H9 (cell line): ENCODE results near the gene AMN. TPM values are rescaled to one million over a fixed set of nuclear protein-coding genes. Genes with fewer than 3 reads are reported as not detected.

Experiments used
- DNase-seq: peaks from one replicate; pipeline ENCODE4 v3.0.0-alpha.2; 2017
- H2AFZ ChIP-seq: one replicate; pipeline ENCODE4 v1.6.1; 2013; ENCODE audit warnings: mild to moderate bottlenecking, low read length, control low read depth, moderate library complexity
- H2AK5ac ChIP-seq: 2 replicates; pipeline ENCODE4 v1.6.1; 2013; ENCODE audit warnings: low read length, control low read depth, mixed read lengths; ENCODE audit not compliant: insufficient read length
- H2BK120ac ChIP-seq: one replicate; pipeline ENCODE4 v1.6.1; 2013; ENCODE audit warnings: low read depth, mild to moderate bottlenecking, low read length, control low read depth, inconsistent platforms; ENCODE audit not compliant: poor library complexity, severe bottlenecking
- H2BK12ac ChIP-seq: 2 replicates; pipeline ENCODE4 v1.6.1; 2013; ENCODE audit warnings: low read length, control low read depth, mixed read lengths, low read depth; ENCODE audit not compliant: insufficient read length
- H2BK15ac ChIP-seq: 2 replicates; pipeline ENCODE4 v1.6.1; 2013; ENCODE audit warnings: low read depth, low read length, control low read depth
- H2BK20ac ChIP-seq: one replicate; pipeline ENCODE4 v1.6.1; 2013; ENCODE audit warnings: low read depth, mild to moderate bottlenecking, low read length, control low read depth, inconsistent platforms; ENCODE audit not compliant: poor library complexity, severe bottlenecking
- H2BK5ac ChIP-seq: 2 replicates; pipeline ENCODE4 v1.6.1; 2013; ENCODE audit warnings: low read length, control low read depth, mixed read lengths; ENCODE audit not compliant: insufficient read length
- H3K14ac ChIP-seq: 2 replicates; pipeline ENCODE4 v1.6.1; 2013; ENCODE audit warnings: low read length, control low read depth; ENCODE audit not compliant: insufficient read depth
- H3K18ac ChIP-seq: 2 replicates; pipeline ENCODE4 v1.6.1; 2013; ENCODE audit warnings: low read depth, mild to moderate bottlenecking, mixed read lengths, low read length, control low read depth; ENCODE audit not compliant: insufficient read length
- H3K23ac ChIP-seq: 2 replicates; pipeline ENCODE4 v1.6.1; 2013; ENCODE audit warnings: low read length, control low read depth, mixed read lengths, low read depth; ENCODE audit not compliant: insufficient read length
- H3K23me2 ChIP-seq: 2 replicates; pipeline ENCODE4 v1.6.1; 2013; ENCODE audit warnings: low read depth, mild to moderate bottlenecking, mixed read lengths, low read length, control low read depth; ENCODE audit not compliant: insufficient read length, poor library complexity, severe bottlenecking
- H3K27ac ChIP-seq: 2 replicates; pipeline ENCODE4 v1.5.1; 2013; ENCODE audit warnings: low read length, control low read depth, mixed read lengths, low read depth; ENCODE audit not compliant: insufficient read length
- H3K27me3 ChIP-seq: 2 replicates; pipeline ENCODE4 v1.6.1; 2013; ENCODE audit warnings: low read length, control low read depth, inconsistent platforms; ENCODE audit not compliant: insufficient read depth
- H3K4ac ChIP-seq: 2 replicates; pipeline ENCODE4 v1.6.1; 2013; ENCODE audit warnings: low read depth, mild to moderate bottlenecking, control low read depth, inconsistent platforms, low read length, moderate library complexity
- H3K4me1 ChIP-seq: 2 replicates; pipeline ENCODE4 v1.6.1; 2013; ENCODE audit warnings: low read length, control low read depth, inconsistent platforms; ENCODE audit not compliant: insufficient read depth
- H3K4me2 ChIP-seq: 2 replicates; pipeline ENCODE4 v1.6.1; 2013; ENCODE audit warnings: low read length, control low read depth, mixed read lengths; ENCODE audit not compliant: insufficient read length, insufficient read depth
- H3K56ac ChIP-seq: 2 replicates; pipeline ENCODE4 v1.6.1; 2013; ENCODE audit warnings: low read depth, mild to moderate bottlenecking, mixed read lengths, low read length, control low read depth; ENCODE audit not compliant: insufficient read length
- H3K79me1 ChIP-seq: 2 replicates; pipeline ENCODE4 v1.6.1; 2013; ENCODE audit warnings: low read depth, mild to moderate bottlenecking, moderate library complexity, low read length, control low read depth, inconsistent platforms; ENCODE audit not compliant: insufficient read depth, poor library complexity, severe bottlenecking
- H3K79me2 ChIP-seq: 2 replicates; pipeline ENCODE4 v1.6.1; 2013; ENCODE audit warnings: low read length, control low read depth, inconsistent platforms; ENCODE audit not compliant: insufficient read depth
- H3K9ac ChIP-seq: 2 replicates; pipeline ENCODE4 v1.6.1; 2013; ENCODE audit warnings: low read length, control low read depth, mixed read lengths; ENCODE audit not compliant: insufficient read length; ENCODE audit errors: extremely low read depth
- H3K9me3 ChIP-seq: one replicate; pipeline ENCODE4 v1.6.1; 2013; ENCODE audit warnings: low read depth, low read length, inconsistent platforms; ENCODE audit not compliant: control insufficient read depth
- H3T11ph ChIP-seq: one replicate; pipeline ENCODE4 v1.6.1; 2013; ENCODE audit warnings: mild to moderate bottlenecking, low read length, control low read depth, inconsistent platforms
- H4K20me1 ChIP-seq: one replicate; pipeline ENCODE4 v1.6.1; 2013; ENCODE audit not compliant: control insufficient read depth, insufficient read length, insufficient read depth
- H4K5ac ChIP-seq: 2 replicates; pipeline ENCODE4 v1.6.1; 2013; ENCODE audit warnings: low read depth, mild to moderate bottlenecking, mixed read lengths, low read length, control low read depth; ENCODE audit not compliant: insufficient read length
- H4K8ac ChIP-seq: replicated peaks from 2 replicates; pipeline ENCODE4 v1.6.1; 2013; ENCODE audit warnings: low read length, control low read depth, mixed read lengths, low read depth; ENCODE audit not compliant: insufficient read length
- H4K91ac ChIP-seq: 2 replicates; pipeline ENCODE4 v1.6.1; 2013; ENCODE audit warnings: low read depth, mild to moderate bottlenecking, moderate library complexity, mixed read lengths, low read length, control low read depth; ENCODE audit not compliant: insufficient read length
- H3K27ac Mint-ChIP-seq, 3 experiments: 2 replicates in 2 of 3; 3 replicates in 1 of 3; pipeline ENCODE4 v1.8.0; 2020 to 2021; ENCODE audit warnings: mixed read lengths in 3 of 3, mild to moderate bottlenecking in 1 of 3, moderate library complexity in 1 of 3
- H3K27me3 Mint-ChIP-seq: 2 replicates; pipeline ENCODE4 v1.8.0; 2021; ENCODE audit warnings: low read depth, mild to moderate bottlenecking, moderate library complexity, mixed read lengths
- H3K36me3 Mint-ChIP-seq, 3 experiments: 2 replicates in 2 of 3; 3 replicates in 1 of 3; pipeline ENCODE4 v1.8.0; 2020 to 2021; ENCODE audit warnings: low read depth in 3 of 3, mixed read lengths in 3 of 3; ENCODE audit not compliant: insufficient read depth in 1 of 3
- H3K4me1 Mint-ChIP-seq, 2 experiments: 2 replicates each; pipeline ENCODE4 v1.8.0; 2020; ENCODE audit warnings: mixed read lengths in 2 of 2
- H3K4me3 Mint-ChIP-seq, 2 experiments: 2 replicates in 1 of 2; 3 replicates in 1 of 2; pipeline ENCODE4 v1.8.0; 2020 to 2021; ENCODE audit warnings: mild to moderate bottlenecking in 2 of 2, mixed read lengths in 2 of 2, moderate library complexity in 1 of 2
- H3K9me3 Mint-ChIP-seq, 2 experiments: 2 replicates in 1 of 2; 3 replicates in 1 of 2; pipeline ENCODE4 v1.8.0; 2020; ENCODE audit warnings: mild to moderate bottlenecking in 2 of 2, mixed read lengths in 2 of 2, moderate library complexity in 1 of 2
- WGBS: extraction: QIAGEN DNeasy Blood & Tissue Kit; methylation state at CpG from one replicate; pipeline ENCODE4 v1.1.7; 2013; ENCODE audit warnings: missing lambda C conversion rate, low lambda C conversion rate, mixed read lengths; ENCODE audit not compliant: insufficient read length; ENCODE audit errors: extremely low coverage; 5-methylcytosine and 5-hydroxymethylcytosine counted together
- total RNA-seq: library from RNA; stranded (reverse); gene quantifications from 2 replicates; pipeline ENCODE4 v1.2.1, GENCODE V29; 2021
- TF ChIP-seq, protein P1 (sequence below): fragments of 200-600 bp; sonication (generic); conservative IDR thresholded peaks from 3 replicates; pipeline ENCODE4 v1.8.0; 2021; ENCODE audit warnings: antibody characterized with exemption, mild to moderate bottlenecking

AMN gene
- total RNA-seq, 1 experiment from 2014 or later: 1.9 TPM

- H3K23ac ChIP-seq: no peak overlapping the region
- H2BK12ac ChIP-seq: no peak overlapping the region
- Mint-ChIP-seq H3K36me3 (peaks cover 22 to 31% (median 28%) of the 10 kb centered on the region in 3 experiments), H3K27me3 (no peaks in the 10 kb centered on the region), H3K4me3 (no peak overlapping the region), H3K4me1 (no peaks in the 10 kb centered on the region; a peak in 1 of 4 replicates), H3K9me3 (peaks cover 16 to 17% of the 10 kb centered on the region in 2 experiments), H3K27ac (0 out of 7 replicates have a peak overlapping the region, but pooled peaks of 1 of the 3 experiments have one; percentile 48)
- no peak overlapping the region for H2AK5ac ChIP-seq
- no peak overlapping the region for H2BK15ac ChIP-seq
- no peak overlapping the region for H2BK5ac ChIP-seq
- H3K27ac ChIP-seq: no peak overlapping the region
- H3K9ac ChIP-seq: no peak overlapping the region
- H4K5ac ChIP-seq: no peak overlapping the region
- H2BK20ac ChIP-seq: no peak overlapping the region
- no peaks in the 10 kb centered on the region for H4K20me1 ChIP-seq
- H3K4me2 ChIP-seq: no peak overlapping the region
- no CpG with 5 or more reads among the region's 10 CpGs for WGBS
- no peak overlapping the region for H3K4ac ChIP-seq
- no peak overlapping the region for H2BK120ac ChIP-seq
- no peaks in the 10 kb centered on the region for H3K9me3 ChIP-seq
- H4K91ac ChIP-seq: no peak overlapping the region
- H2AFZ ChIP-seq: no peak overlapping the region
- no peak for DNase-seq
- no peaks in the 10 kb centered on the region for H3K4me1 ChIP-seq
- no peaks in the 10 kb centered on the region for H3K79me1 ChIP-seq
- no peaks in the 10 kb centered on the region for H3K79me2 ChIP-seq
- H4K8ac ChIP-seq: no peak overlapping the region
- no peaks in the 10 kb centered on the region for H3K27me3 ChIP-seq
- no peaks in the 10 kb centered on the region for H3K23me2 ChIP-seq
- H3K14ac ChIP-seq: no peak overlapping the region; the same call in 1 of the 2 replicates
- TF ChIP-seq, protein P1, sequence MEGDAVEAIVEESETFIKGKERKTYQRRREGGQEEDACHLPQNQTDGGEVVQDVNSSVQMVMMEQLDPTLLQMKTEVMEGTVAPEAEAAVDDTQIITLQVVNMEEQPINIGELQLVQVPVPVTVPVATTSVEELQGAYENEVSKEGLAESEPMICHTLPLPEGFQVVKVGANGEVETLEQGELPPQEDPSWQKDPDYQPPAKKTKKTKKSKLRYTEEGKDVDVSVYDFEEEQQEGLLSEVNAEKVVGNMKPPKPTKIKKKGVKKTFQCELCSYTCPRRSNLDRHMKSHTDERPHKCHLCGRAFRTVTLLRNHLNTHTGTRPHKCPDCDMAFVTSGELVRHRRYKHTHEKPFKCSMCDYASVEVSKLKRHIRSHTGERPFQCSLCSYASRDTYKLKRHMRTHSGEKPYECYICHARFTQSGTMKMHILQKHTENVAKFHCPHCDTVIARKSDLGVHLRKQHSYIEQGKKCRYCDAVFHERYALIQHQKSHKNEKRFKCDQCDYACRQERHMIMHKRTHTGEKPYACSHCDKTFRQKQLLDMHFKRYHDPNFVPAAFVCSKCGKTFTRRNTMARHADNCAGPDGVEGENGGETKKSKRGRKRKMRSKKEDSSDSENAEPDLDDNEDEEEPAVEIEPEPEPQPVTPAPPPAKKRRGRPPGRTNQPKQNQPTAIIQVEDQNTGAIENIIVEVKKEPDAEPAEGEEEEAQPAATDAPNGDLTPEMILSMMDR: no peak
- H3T11ph ChIP-seq: no peak overlapping the region
- no peak overlapping the region for H3K18ac ChIP-seq
- H3K56ac ChIP-seq: no peak overlapping the region
Observed at GRCh38 chr14:102909462-102909861, 13.0 kb upstream of the AMN start.
